A549 (cell line): ENCODE measurements around the gene LMO7.

Experiments used
- HDAC2 ChIP-seq: fragments of 200-600 bp; sonication (generic); IDR thresholded peaks from 2 replicates; pipeline ENCODE4 v1.6.1; 2016
- TF ChIP-seq, protein P1 (sequence below): fragments of >200 bp; sonication (Bioruptor Twin); formaldehyde crosslinking; IDR thresholded peaks from 3 replicates; pipeline ENCODE4 v1.5.1; 2016

DNA sequence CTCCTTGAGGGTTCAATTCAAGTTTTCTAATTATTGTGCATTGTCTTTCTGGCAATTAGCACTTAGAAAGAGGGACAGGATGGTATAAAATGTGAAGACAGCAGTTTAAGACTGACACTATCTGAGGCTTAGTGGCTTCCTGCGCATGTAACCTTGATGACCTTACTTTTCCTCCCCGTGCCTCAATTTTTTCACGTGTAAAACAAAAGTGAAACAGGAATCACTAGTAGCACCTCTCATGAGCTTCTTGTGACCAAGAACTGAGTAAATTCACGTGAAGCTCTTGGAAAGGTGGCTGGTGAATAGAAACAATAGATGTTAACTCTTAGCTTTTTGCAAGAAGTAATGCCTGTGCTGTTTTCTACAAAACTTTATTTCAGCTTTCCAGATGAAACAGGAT is 233.9 kb downstream of the LMO7 start:
- TF ChIP-seq HDAC2 = no peak
- TF ChIP-seq, protein P1, sequence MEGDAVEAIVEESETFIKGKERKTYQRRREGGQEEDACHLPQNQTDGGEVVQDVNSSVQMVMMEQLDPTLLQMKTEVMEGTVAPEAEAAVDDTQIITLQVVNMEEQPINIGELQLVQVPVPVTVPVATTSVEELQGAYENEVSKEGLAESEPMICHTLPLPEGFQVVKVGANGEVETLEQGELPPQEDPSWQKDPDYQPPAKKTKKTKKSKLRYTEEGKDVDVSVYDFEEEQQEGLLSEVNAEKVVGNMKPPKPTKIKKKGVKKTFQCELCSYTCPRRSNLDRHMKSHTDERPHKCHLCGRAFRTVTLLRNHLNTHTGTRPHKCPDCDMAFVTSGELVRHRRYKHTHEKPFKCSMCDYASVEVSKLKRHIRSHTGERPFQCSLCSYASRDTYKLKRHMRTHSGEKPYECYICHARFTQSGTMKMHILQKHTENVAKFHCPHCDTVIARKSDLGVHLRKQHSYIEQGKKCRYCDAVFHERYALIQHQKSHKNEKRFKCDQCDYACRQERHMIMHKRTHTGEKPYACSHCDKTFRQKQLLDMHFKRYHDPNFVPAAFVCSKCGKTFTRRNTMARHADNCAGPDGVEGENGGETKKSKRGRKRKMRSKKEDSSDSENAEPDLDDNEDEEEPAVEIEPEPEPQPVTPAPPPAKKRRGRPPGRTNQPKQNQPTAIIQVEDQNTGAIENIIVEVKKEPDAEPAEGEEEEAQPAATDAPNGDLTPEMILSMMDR = no peak
